ENCODE data around the gene BCAR1.
"Not testable (repeated sequence)": the region's sequence is repeated elsewhere in the genome, so short reads cannot be mapped to it uniquely, and the experiment has no call there.

The BCAR1 gene

DNA sequence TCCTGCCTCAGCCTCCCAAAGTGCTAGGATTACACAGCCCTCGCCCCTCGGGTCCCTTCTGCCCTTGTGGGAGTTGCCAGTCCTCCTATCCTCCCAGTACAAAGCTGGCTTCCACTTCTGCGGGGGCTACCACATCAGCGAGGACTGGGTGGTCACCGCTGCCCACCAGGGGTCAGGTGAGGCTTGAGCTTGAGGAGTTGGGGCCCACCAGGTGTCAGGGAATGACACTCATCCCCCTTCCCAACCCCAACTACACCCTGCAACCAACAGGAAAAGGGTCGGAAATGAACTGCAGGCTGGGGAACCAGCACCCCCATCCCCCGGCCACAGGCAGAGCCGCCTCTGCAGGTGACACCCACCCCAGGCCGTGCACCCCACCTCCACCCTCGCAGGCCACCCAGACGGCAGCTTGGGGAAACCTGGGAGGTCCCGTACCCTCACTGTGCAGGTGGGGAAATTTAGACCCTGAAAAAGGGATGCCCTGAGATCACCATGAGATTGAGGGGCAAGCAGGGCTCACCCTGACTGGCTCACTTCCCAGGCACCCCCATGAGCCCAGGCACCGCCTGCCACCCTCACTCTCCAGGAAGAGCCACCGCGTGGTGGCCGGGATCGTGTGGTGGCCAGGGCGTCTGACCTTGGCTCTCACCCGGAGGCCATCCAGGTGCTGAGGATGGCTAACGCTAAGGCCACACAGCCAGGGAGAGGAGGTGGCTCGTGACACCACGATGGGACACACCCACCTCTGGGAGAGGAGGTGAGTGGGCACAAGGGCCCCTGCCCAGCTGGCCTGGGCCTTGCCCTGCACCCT, 24.7 kb downstream of the BCAR1 start:
- H3K4me1 ChIP-seq (ENCODE audit: control insufficient read depth in 1 of 2, insufficient read depth in 1 of 2, low read depth in 1 of 2, low read length in 1 of 2): no peaks in the 10 kb centered on the region
- TF ChIP-seq, protein P1, sequence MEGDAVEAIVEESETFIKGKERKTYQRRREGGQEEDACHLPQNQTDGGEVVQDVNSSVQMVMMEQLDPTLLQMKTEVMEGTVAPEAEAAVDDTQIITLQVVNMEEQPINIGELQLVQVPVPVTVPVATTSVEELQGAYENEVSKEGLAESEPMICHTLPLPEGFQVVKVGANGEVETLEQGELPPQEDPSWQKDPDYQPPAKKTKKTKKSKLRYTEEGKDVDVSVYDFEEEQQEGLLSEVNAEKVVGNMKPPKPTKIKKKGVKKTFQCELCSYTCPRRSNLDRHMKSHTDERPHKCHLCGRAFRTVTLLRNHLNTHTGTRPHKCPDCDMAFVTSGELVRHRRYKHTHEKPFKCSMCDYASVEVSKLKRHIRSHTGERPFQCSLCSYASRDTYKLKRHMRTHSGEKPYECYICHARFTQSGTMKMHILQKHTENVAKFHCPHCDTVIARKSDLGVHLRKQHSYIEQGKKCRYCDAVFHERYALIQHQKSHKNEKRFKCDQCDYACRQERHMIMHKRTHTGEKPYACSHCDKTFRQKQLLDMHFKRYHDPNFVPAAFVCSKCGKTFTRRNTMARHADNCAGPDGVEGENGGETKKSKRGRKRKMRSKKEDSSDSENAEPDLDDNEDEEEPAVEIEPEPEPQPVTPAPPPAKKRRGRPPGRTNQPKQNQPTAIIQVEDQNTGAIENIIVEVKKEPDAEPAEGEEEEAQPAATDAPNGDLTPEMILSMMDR (IDR thresholded peaks at IDR 0.05): no peak
- H3K27me3 ChIP-seq: peaks cover 25% of the 10 kb centered on the region
- no peaks in the 10 kb centered on the region for H3K36me3 ChIP-seq
- no peak overlapping the region for H3K4me3 ChIP-seq (ENCODE audit: low read depth in 1 of 2, low read length in 1 of 2)
- no peak overlapping the region for H3K27ac ChIP-seq
- H3K9me3 ChIP-seq: no peaks in the 10 kb centered on the region

DNA sequence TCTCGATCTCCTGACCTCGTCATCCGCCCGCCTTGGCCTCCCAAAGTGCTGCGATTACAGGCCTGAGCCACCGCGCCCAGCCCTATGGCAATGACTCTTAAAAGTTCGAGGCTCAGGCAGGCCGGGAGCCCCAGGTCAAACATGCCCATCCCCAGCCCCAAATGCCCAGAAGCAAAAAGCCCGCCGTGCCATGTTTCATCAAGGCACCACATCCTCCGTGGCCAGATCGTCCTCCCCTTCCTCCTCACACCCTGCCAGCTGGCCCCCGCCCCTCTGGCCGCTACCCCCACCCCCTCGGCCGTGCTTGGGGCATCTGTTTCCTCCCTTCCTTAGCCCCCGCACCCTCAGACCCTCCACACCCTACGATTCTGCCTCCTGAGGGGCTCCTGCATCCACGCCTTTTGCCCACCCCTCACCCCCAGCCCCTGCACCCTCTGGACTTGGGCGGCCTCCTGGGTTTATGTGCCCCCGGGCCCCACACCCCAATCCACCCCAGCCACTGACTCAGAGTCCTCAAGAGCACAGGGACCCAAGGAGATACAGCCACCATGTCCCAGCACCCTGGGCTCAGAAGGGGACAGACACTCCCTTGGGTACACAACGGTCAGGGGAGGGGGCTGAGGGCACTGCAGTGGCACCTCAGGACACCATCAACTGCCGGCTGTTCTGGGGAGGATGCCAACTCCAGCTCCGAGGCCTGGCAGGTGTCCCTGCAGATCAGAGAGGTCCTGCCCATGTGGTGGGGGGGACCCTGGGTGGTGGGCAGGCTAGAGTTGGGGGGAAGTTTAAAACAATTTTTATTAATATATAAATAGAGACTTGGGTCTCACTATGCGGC, 25.5 kb downstream of the BCAR1 start:
- no peaks in the 10 kb centered on the region for H3K4me1 ChIP-seq (ENCODE audit: control insufficient read depth in 1 of 2, insufficient read depth in 1 of 2, low read depth in 1 of 2, low read length in 1 of 2)
- H3K36me3 ChIP-seq: no peaks in the 10 kb centered on the region
- TF ChIP-seq, protein P1 (IDR thresholded peaks at IDR 0.05): no peak
- H3K9me3 ChIP-seq: no peaks in the 10 kb centered on the region
- no peak overlapping the region for H3K4me3 ChIP-seq (ENCODE audit: low read depth in 1 of 2, low read length in 1 of 2)
- no peak overlapping the region for H3K27ac ChIP-seq
- H3K27me3 ChIP-seq: peaks cover 21% of the 10 kb centered on the region

DNA sequence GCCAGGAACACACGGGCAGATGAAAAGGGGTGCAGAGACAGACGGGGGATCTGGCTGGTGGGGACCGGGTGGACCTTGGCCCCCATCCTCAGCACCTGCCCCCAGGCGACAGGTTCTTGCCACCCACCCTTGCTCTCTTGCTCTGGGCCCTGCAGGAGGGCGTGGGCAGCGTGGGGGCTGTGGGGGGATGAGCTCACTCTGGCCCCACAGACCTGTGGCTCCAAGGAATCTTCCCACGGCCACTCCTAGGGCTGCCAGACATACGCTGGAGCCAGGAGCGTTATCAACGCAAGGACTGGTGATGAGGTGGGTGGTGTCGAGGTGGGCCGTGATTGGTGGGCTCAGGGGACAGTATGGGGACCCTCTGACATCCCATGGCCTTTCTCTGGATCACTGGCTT, 26.3 kb downstream of the BCAR1 start:
- no peak overlapping the region for H3K27ac ChIP-seq
- H3K9me3 ChIP-seq: no peaks in the 10 kb centered on the region
- TF ChIP-seq, protein P1 (IDR thresholded peaks at IDR 0.05): no peak
- H3K4me3 ChIP-seq (ENCODE audit: low read depth in 1 of 2, low read length in 1 of 2): no peak overlapping the region
- H3K36me3 ChIP-seq: no peaks in the 10 kb centered on the region
- no peaks in the 10 kb centered on the region for H3K4me1 ChIP-seq (ENCODE audit: control insufficient read depth in 1 of 2, insufficient read depth in 1 of 2, low read depth in 1 of 2, low read length in 1 of 2)
- H3K27me3 ChIP-seq: peaks cover 21% of the 10 kb centered on the region

DNA sequence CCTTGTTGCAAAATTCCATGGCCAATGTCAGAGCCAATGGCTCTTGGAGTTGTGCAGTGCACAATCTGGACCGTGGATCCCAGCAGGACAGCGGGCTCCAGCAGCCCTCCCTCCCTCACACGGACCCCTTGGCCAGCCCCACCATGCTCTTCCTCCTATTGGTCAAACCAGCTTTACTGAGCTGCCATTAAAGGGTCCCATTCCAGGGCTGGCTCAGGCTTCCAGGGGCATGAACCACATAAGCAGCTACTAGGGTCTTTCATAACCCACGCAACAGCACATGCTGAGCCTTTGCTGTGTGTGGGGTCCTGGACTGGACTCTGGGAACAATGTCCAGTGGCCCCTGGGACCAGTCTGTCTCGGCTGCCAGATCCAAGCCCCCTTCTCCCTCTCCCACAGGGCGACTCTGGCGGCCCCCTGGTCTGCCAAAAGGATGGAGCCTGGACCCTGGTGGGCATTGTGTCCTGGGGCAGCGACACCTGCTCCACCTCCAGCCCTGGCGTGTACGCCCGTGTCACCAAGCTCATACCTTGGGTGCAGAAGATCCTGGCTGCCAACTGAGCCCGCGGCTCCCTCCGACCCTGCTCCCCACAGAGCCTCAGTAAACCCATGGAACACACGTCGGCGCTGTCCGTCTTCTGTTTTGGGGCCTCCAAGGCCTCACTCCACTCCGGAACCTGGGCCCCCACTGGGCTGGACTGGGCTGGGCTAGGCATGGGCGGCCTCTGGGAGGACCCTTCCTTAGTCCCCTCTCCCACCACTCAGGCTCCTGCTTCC, 26.9 kb downstream of the BCAR1 start:
- H3K27me3 ChIP-seq: peaks cover 21% of the 10 kb centered on the region
- no peaks in the 10 kb centered on the region for H3K9me3 ChIP-seq
- no peak overlapping the region for H3K27ac ChIP-seq
- TF ChIP-seq, protein P1 (IDR thresholded peaks at IDR 0.05): no peak
- no peak overlapping the region for H3K4me3 ChIP-seq (ENCODE audit: low read depth in 1 of 2, low read length in 1 of 2)
- no peaks in the 10 kb centered on the region for H3K36me3 ChIP-seq
- no peaks in the 10 kb centered on the region for H3K4me1 ChIP-seq (ENCODE audit: control insufficient read depth in 1 of 2, insufficient read depth in 1 of 2, low read depth in 1 of 2, low read length in 1 of 2)

DNA sequence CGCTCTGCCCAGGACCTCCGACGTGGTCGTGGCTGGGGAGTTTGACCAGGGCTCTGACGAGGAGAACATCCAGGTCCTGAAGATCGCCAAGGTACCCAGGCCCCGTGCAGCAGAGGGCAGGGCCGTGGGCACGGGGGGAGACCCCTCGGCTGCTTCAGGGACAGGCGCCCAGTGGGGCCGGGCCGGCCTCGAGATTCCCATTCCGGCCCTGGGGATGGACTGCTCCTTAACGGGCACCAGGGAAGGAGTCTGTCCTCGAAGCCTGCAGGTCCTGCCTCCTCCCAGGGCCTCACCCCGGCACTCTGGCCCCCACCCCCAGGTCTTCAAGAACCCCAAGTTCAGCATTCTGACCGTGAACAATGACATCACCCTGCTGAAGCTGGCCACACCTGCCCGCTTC, 28.3 kb downstream of the BCAR1 start:
- H3K27ac ChIP-seq; H3K4me3 ChIP-seq (ENCODE audit: low read depth in 1 of 2, low read length in 1 of 2); H3K4me1 ChIP-seq (ENCODE audit: control insufficient read depth in 1 of 2, insufficient read depth in 1 of 2, low read depth in 1 of 2, low read length in 1 of 2); H3K36me3 ChIP-seq; H3K9me3 ChIP-seq: not testable (repeated sequence)
- peaks cover 27% of the 10 kb centered on the region for H3K27me3 ChIP-seq

Measured in neutrophil (primary cell).